Osteoblast (primary cell): ENCODE data around the gene GSTP1. TPM values are rescaled to one million over a fixed set of nuclear protein-coding genes. Genes with fewer than 3 reads are reported as not detected.

Experiments used
- DNase-seq: peaks from one replicate; pipeline ENCODE4 v3.0.0; 2011; ENCODE audit warnings: low spot score, mixed read lengths; ENCODE audit not compliant: insufficient read length; ENCODE audit errors: missing footprints
- H2AFZ ChIP-seq: 2 replicates; pipeline ENCODE4 v1.6.0; 2011; ENCODE audit warnings: mild to moderate bottlenecking, low read length
- H3K27ac ChIP-seq: 2 replicates; pipeline ENCODE4 v1.5.1; 2011; ENCODE audit warnings: mild to moderate bottlenecking, low read depth, low read length, moderate library complexity
- H3K27me3 ChIP-seq: 2 replicates; pipeline ENCODE4 v1.6.0; 2012; ENCODE audit warnings: mild to moderate bottlenecking, control low read depth, inconsistent platforms, low read length, moderate library complexity; ENCODE audit not compliant: insufficient read depth
- H3K36me3 ChIP-seq: 2 replicates; pipeline ENCODE4 v1.5.1; 2011; ENCODE audit warnings: mild to moderate bottlenecking, low read length, control low read depth, moderate library complexity; ENCODE audit not compliant: insufficient read depth
- H3K4me1 ChIP-seq: 2 replicates; pipeline ENCODE4 v1.5.1; 2011; ENCODE audit warnings: mild to moderate bottlenecking, low read length, control low read depth, moderate library complexity; ENCODE audit not compliant: insufficient read depth
- H3K4me2 ChIP-seq: 2 replicates; pipeline ENCODE4 v1.6.0; 2011; ENCODE audit warnings: mild to moderate bottlenecking, low read length; ENCODE audit not compliant: insufficient read depth
- H3K4me3 ChIP-seq: fragments of 200-600 bp; sonication (generic); 3 replicates; pipeline ENCODE4 v1.5.1; 2012; ENCODE audit warnings: mild to moderate bottlenecking, low read length, inconsistent platforms; ENCODE audit not compliant: insufficient read depth
- H3K79me2 ChIP-seq: 2 replicates; pipeline ENCODE4 v1.6.0; 2012; ENCODE audit warnings: mild to moderate bottlenecking, low read length, control low read depth, inconsistent platforms; ENCODE audit not compliant: insufficient read depth
- H3K9me3 ChIP-seq: 2 replicates; pipeline ENCODE4 v1.5.1; 2011; ENCODE audit warnings: low read depth, low read length, control low read depth
- H4K20me1 ChIP-seq: 2 replicates; pipeline ENCODE4 v1.6.0; 2012; ENCODE audit warnings: mild to moderate bottlenecking, low read length, control low read depth; ENCODE audit not compliant: insufficient read depth
- CTCF ChIP-seq: IDR thresholded peaks from 2 replicates; pipeline ENCODE4 v1.5.1; 2011; ENCODE audit warnings: mild to moderate bottlenecking, low read depth, low read length, moderate library complexity; ENCODE audit errors: extremely low read depth
- total RNA-seq: library from RNA; depleted of rRNA; stranded (reverse); fragments of >200 nt; gene quantifications from 2 replicates; pipeline ENCODE4 v1.2.3, GENCODE V29; 2012

GSTP1 gene
- total RNA-seq, 1 donor, result 465 TPM

GRCh38 chr11:67630228-67630942 lies 46.8 kb downstream of the GSTP1 start:
- Histone ChIP-seq H3K9me3 (no peaks in the 10 kb centered on the region), H3K27ac (peak overlapping the region; percentile 45), H3K4me3 (peak overlapping the region; percentile 83), H3K79me2 (no peaks in the 10 kb centered on the region), H3K4me1 (peaks cover 5% of the 10 kb centered on the region), H3K4me2 (peak overlapping the region; percentile 87), H3K36me3 (no peaks in the 10 kb centered on the region), H2AFZ (peak overlapping the region; percentile 97), H4K20me1 (no peaks in the 10 kb centered on the region), H3K27me3 (no peaks in the 10 kb centered on the region)
- peak; percentile 100 for DNase-seq
- TF ChIP-seq CTCF, result peak; percentile 61

GRCh38 chr11:67630943-67631331 lies 47.3 kb downstream of the GSTP1 start:
- Histone ChIP-seq H3K4me1 (peaks cover 5% of the 10 kb centered on the region), H3K27ac (peak overlapping the region; percentile 45), H4K20me1 (no peaks in the 10 kb centered on the region), H3K36me3 (no peaks in the 10 kb centered on the region), H3K9me3 (no peaks in the 10 kb centered on the region), H2AFZ (peak overlapping the region; percentile 97), H3K27me3 (no peaks in the 10 kb centered on the region), H3K4me2 (peak overlapping the region; percentile 87), H3K4me3 (peak overlapping the region; percentile 83), H3K79me2 (no peaks in the 10 kb centered on the region)
- no peak for TF ChIP-seq CTCF
- DNase-seq, result peak; percentile 58

- Histone ChIP-seq H4K20me1 (no peaks in the 10 kb centered on the region), H3K4me2 (no peak overlapping the region), H3K36me3 (no peaks in the 10 kb centered on the region), H3K9me3 (no peaks in the 10 kb centered on the region), H3K4me1 (peaks cover 5% of the 10 kb centered on the region), H2AFZ (no peak overlapping the region), H3K79me2 (no peaks in the 10 kb centered on the region), H3K4me3 (no peak overlapping the region), H3K27ac (no peak overlapping the region), H3K27me3 (no peaks in the 10 kb centered on the region)
- DNase-seq, result peak; percentile 67
- no peak for TF ChIP-seq CTCF
Observed at GRCh38 chr11:67631411-67631810, 47.8 kb downstream of the GSTP1 start.

GRCh38 chr11:67631853-67632174 lies 48.2 kb downstream of the GSTP1 start:
- Histone ChIP-seq H3K79me2 (no peaks in the 10 kb centered on the region), H3K4me3 (no peak overlapping the region), H2AFZ (no peak overlapping the region), H3K36me3 (no peaks in the 10 kb centered on the region), H4K20me1 (no peaks in the 10 kb centered on the region), H3K4me1 (peaks cover 5% of the 10 kb centered on the region), H3K9me3 (no peaks in the 10 kb centered on the region), H3K27ac (no peak overlapping the region), H3K27me3 (no peaks in the 10 kb centered on the region), H3K4me2 (no peak overlapping the region)
- DNase-seq, result peak; percentile 55
- TF ChIP-seq CTCF, result no peak
